NCI-H748 treated with DMSO at 0.1 percent for 48 hours (cell line): Measurements from ENCODE around the gene HSPA14.
"Not testable (repeated sequence)": the region's sequence is repeated elsewhere in the genome, so short reads cannot be mapped to it uniquely, and the experiment has no call there.

Experiments used
- DNase-seq: peaks from one replicate; lab custom pipeline; 2025; lab: John Stamatoyannopoulos, UW

Gene HSPA14

GRCh38 chr10:14837003-14837756 is 926 bp upstream of the HSPA14 start:
- no peak for DNase-seq

GRCh38 chr10:14838582-14839304 is 637 bp downstream of the HSPA14 start:
- DNase-seq: no peak

- no peak for DNase-seq
These were observed 1.2 kb downstream of the HSPA14 start for GRCh38 chr10:14839305-14839695.

GRCh38 chr10:14840178-14840577 is 2.1 kb downstream of the HSPA14 start:
- DNase-seq: no peak

GRCh38 chr10:14843327-14843988 is 5.4 kb downstream of the HSPA14 start:
- DNase-seq: no peak

- DNase-seq: no peak
These were observed 6.8 kb downstream of the HSPA14 start for GRCh38 chr10:14844948-14845347.

- DNase-seq: no peak
These were observed 14.1 kb downstream of the HSPA14 start for GRCh38 chr10:14852236-14852635.

- no peak for DNase-seq
These were observed 17.3 kb downstream of the HSPA14 start for GRCh38 chr10:14855453-14855852.

- DNase-seq: no peak
These were observed 20.3 kb downstream of the HSPA14 start for GRCh38 chr10:14858338-14858960.

- DNase-seq: no peak
These were observed 20.9 kb downstream of the HSPA14 start for GRCh38 chr10:14859043-14859442.

GRCh38 chr10:14859775-14860174 is 21.7 kb downstream of the HSPA14 start:
- DNase-seq: no peak

- DNase-seq: no peak
These were observed 22.7 kb downstream of the HSPA14 start for GRCh38 chr10:14860791-14861190.

- not testable (repeated sequence) for DNase-seq
These were observed 26.4 kb downstream of the HSPA14 start for GRCh38 chr10:14864466-14864865.

- DNase-seq: not testable (repeated sequence)
These were observed 26.8 kb downstream of the HSPA14 start for GRCh38 chr10:14864871-14865270.

GRCh38 chr10:14873090-14873760 is 35.1 kb downstream of the HSPA14 start:
- DNase-seq: no peak

- no peak for DNase-seq
These were observed 37.8 kb downstream of the HSPA14 start for GRCh38 chr10:14875941-14876340.

GRCh38 chr10:14876764-14877163 is 38.7 kb downstream of the HSPA14 start:
- no peak for DNase-seq

GRCh38 chr10:14878266-14879123 is 40.4 kb downstream of the HSPA14 start, which contains the start of gene SUV39H2:
Gene SUV39H2, plus strand, starts transcription at chr10:14878866. Its CDS starts 23 bp downstream, at chr10:14878889.
- peak; percentile 65 for DNase-seq

- no peak for DNase-seq
These were observed 41.2 kb downstream of the HSPA14 start for GRCh38 chr10:14879124-14879927.

- no peak for DNase-seq
These were observed 41.8 kb downstream of the HSPA14 start for GRCh38 chr10:14879928-14880193.
